HG02588 (cell line): ENCODE data around the gene CAPRIN1.

Experiments used
- ATAC-seq: cut with Tn5 transposase; IDR thresholded peaks from one replicate; pipeline ENCODE4 v1.9.1; 2021; ENCODE audit warnings: mild to moderate bottlenecking, moderate library complexity; ENCODE audit not compliant: unreplicated experiment

Gene CAPRIN1, protein sequence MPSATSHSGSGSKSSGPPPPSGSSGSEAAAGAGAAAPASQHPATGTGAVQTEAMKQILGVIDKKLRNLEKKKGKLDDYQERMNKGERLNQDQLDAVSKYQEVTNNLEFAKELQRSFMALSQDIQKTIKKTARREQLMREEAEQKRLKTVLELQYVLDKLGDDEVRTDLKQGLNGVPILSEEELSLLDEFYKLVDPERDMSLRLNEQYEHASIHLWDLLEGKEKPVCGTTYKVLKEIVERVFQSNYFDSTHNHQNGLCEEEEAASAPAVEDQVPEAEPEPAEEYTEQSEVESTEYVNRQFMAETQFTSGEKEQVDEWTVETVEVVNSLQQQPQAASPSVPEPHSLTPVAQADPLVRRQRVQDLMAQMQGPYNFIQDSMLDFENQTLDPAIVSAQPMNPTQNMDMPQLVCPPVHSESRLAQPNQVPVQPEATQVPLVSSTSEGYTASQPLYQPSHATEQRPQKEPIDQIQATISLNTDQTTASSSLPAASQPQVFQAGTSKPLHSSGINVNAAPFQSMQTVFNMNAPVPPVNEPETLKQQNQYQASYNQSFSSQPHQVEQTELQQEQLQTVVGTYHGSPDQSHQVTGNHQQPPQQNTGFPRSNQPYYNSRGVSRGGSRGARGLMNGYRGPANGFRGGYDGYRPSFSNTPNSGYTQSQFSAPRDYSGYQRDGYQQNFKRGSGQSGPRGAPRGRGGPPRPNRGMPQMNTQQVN

DNA sequence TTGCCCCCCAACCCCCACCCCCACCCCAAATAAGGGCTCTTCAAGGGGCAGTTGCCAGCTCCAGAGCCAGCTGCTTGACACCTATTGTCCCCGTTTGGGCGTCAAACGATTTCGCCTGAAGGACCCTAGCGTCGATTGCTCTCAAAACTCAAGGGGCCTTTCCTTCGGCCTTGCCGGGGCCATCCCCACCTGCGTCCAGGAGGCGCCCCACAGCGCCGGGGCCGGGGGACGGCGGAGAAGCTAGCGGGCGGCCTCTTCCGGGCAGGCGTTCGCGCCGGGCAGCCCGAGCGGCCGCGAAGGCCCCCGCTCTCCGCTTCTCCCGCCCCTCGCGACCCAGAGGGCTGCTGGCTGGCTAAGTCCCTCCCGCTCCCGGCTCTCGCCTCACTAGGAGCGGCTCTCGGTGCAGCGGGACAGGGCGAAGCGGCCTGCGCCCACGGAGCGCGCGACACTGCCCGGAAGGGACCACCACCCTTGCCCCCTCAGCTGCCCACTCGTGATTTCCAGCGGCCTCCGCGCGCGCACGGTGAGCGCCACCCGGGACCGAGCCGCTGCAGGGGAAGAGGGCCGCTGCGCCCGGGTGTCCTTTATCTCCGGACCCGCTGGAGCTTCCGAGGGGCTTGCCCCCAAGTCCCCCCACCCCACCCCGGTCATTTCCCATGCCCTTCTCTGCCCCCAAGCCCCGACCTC is at the start of gene CAPRIN1:
Gene CAPRIN1, plus strand, starts transcription at position 383 of the 687 bp plus-strand sequence. CDS start 690 bp downstream, outside the sequence.
- ATAC-seq, result peak; percentile 67

DNA sequence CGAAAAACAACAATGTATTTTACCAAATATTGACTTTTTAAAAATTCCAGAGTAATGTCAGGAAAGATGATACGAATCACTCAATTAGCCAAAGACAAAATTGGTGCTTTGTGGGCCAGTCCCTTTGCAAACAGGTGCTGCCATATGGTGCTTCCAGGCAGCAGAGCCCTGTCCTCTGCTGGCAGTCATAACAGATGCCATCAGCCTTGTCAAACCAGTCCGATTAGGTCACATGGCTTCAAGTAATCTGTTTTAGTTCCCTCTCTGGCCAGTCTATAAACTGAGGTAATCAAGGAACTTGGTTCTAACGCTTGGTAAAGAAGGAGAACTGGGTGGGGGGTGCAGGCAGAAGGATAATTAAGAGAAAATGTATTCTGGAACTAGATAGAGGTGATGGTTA is 49.1 kb upstream of the CAPRIN1 start:
- no peak for ATAC-seq

DNA sequence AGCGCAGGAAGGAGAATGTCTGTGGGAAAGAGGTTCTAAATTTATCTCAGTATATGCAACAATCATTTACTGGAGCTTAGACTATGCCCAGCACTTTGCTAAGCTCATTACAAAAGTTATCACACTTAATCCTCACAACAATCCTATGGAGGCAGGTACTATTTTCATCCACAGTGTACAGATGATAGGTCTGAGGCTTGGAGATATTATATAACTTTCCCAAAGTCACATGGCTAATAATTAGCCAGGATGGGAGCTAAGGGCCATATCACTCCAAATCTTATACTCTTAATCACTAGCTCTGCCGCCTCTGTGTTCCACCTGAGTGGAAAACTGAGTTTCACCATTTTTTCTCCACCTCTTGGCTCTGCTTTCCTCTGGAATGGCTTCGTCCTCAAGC is 47.3 kb upstream of the CAPRIN1 start:
- no peak for ATAC-seq

DNA sequence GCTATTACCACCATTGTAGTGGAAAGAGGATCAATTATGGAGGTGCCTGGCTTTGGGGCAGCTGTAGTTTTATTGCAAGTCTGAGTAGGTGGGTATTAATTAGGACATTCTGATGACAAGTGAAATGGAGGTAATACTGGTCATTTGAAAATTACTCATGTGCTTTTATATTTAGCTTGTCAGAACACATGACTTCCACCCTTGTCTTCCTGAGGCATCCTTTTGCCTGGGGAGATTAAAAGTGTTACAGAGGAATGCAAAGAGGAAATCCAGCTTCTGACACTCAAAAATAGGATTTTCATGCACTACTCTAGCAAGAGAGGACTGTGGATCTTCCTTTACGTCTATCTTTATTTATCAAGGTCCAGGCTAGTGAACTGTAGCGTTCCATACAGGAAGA is 44.7 kb upstream of the CAPRIN1 start:
- ATAC-seq, result no peak

DNA sequence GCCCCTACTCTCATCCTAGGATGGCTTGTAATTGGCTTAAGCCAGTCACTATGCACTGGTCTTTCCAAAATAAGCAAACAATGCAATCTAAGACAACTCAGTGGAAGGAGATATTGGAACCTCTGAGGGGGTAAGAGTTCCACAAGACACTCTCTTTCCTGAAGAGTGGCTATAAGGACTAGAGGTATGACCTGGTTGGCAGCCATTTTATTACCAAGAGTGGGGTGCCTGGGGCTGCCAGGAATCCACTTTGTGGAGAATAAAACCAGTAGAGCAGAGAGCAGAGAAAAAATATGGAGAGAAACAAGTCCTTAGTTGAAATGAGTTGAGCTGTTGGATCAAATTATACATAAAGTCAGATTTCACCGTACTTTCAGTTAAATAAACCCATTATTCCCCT is 38.8 kb upstream of the CAPRIN1 start:
- no peak for ATAC-seq

DNA sequence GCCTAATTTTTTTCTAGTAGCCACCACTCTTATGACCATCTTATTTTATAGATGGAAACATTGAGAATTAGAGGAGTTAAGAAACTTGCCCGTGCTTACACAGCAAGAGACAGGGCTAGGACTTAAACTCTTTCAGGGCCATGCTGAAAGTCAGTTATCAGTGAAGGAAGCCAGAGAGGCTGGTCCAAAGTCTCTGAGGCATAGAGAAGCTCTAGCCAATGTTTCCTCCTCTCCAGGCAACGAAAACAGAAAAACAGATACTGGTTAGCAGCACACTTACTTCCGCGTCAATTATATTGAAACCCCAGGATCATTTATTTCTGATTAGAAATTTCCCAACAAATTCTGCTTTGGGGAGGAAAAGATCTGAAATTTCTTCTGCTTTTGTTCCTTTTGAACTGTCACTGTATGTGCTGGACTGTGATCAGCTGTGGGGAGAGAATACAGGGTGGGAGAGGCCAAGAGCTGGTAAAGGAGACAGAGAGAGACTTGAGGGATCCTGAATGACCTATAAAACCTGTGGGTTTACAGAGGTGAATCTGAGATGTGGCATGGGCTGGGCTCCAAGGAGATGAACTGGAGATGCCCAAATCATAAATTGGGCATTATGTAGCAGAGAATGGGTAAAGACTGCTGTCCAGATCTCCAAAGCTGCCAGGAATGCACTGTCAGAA is 37.5 kb upstream of the CAPRIN1 start:
- ATAC-seq, result no peak

DNA sequence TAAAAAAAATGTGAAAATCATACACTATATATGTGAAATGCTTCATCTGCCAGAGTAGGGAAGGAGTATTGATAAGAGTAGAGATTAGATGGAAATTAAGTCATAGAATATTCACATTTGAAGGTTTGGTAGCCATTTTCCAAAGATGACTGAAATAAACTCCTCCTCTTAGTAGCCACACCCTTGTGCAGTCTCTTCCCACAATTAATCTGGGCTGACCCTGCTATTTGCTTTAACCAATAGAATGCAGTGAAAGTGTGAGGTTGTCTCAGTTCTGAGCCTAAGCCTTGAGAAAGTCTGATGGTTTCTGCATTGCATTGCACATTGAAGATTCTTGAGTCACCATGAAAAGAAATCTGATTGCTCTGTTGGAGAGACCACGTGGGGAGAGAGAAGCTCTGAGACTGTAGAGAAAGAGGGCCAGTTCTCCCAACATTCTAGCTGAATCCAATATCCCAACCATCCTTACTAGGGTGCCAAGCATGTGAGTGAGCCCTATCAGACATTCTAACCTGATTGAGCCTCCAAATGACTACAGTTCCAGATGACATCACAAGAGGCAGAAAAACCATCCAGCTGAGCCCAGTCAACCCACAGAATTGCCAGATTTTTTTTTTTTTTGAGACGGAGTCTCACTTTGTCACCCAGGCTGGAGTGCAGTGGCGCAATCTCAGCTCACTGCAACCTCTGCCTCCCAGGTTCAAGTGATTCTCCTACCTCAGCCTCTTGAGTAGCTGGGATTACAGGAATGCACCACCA is 29.4 kb upstream of the CAPRIN1 start:
- no peak for ATAC-seq

DNA sequence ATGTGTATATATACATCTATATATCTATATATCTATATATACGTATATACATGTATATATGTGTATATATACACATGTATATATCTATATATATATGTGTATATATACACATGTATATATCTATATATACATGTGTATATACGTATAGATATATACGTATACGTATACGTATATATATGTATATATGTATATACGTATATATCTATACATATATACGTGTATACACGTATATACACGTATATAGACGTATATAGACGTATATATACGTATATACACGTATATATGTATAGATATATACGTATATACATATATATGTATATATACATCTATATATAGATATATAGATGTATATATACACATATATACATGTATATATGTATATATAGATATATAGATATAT is 25.1 kb upstream of the CAPRIN1 start:
- no peak for ATAC-seq

DNA sequence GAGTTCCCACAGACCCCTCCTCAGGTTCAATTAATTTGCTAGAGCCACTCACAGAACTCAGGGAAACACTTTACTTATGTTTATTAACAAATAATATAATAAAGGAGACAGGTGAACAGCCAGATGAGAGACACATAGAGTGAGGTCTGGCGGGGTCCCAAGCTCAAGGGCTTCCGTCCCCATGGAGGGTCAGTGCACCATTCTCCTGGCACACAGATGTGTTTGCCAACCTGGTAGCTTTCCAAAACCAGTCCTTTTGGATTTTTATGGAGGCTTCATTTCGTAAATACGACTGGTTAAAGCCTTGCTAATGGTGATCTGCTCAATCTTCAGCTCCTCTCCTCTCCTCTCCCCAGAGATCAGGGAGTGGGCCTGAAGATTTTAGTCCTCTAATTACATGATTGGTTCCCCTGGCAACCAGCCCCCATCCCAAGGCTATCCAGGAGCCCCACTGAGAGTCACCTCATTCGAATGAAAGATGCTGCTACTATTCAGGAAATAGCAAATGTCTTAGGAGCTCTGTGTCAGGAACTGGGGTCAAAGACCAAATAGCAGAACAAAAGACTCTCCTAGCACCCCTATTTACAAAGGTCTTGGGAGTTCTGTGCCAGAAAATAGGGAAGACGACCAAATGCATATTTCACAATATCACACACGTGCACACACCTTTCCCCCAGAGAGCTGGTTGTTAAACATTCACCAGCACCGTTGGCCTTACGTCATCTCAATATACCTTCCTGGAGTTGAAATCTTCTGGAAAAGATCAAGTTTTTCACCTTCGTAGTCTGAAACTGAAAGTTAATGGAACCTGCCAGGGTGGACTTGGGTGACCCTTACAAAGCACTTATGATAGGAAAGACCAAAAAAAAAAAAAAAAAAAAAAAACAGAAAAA is 23.8 kb upstream of the CAPRIN1 start:
- no peak for ATAC-seq

DNA sequence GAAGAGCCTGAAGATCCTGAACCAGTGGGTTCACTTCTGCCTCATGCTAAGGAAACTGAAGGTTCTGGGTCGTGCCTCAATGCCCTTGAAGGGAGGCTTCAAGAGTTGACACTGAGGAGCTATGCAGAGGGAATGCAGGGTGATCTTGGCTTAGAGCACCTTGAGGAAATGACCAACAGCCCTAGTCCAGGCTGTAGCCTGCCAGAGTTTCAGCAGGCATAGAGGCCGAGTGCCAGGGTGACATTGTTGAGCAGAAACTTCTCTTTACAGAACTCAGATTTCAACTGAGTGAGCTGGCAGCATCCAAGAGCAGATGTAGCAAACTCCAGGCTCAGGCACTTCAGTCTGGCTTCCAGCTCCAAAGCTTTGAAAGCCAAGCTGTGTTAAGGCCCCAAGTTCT is 23.1 kb upstream of the CAPRIN1 start:
- no peak for ATAC-seq

DNA sequence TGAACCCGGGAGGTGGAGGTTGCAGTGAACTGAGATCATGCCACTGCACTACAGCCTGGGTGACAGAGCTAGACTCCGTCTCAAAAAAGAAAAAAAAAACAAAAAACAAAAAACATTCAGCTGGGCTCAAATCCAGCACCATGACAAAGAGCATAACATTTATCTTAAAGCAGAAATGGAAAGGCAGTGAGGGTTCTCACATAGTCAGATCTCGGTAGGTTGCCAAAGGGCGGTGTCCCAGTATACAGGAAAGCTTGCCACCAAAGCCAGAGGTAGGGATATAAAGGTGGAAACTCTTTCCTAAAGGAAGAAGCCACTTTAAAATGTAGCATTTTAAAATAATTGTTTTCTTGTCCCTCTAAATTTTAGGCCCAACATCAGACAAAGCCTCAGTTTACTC is 22.4 kb upstream of the CAPRIN1 start:
- no peak for ATAC-seq

DNA sequence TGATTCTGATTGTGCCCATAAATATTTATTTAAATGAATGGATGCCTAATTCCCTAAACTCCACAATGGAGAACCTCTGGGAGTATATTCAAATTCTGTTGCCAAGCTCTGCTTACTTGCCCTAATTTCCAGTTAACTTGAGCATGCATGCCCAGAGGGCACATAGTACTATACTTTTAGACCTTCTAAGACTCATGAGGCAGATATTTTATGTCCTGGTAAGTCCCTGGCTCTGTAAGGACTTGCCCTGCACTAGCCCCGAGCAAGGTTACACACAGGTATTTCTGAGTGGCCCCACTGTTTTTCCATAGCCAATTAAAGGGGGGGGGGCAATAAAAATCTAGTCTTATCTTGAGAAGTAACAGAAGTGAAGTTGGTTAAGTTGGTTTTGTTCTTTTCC is 21.1 kb upstream of the CAPRIN1 start:
- no peak for ATAC-seq

DNA sequence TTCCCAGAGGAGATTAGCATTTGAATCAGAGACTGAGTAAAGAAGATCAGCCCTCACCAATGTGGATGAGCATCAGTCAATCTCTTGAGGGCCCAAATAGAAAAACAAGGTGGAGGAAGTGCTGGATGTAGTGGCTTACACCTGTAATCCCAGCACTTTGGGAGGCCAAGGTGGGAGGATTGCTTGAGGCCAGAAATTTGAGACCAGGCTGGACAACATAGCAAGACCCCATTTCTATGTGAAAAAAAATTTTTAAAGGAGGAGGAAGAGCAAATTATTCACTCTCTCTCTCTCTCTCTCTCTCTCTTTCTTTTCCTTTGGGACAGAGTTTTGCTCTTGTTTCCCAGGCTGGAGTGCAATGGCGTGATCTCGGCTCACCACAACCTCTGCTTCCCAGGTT is 18.1 kb upstream of the CAPRIN1 start:
- no peak for ATAC-seq

DNA sequence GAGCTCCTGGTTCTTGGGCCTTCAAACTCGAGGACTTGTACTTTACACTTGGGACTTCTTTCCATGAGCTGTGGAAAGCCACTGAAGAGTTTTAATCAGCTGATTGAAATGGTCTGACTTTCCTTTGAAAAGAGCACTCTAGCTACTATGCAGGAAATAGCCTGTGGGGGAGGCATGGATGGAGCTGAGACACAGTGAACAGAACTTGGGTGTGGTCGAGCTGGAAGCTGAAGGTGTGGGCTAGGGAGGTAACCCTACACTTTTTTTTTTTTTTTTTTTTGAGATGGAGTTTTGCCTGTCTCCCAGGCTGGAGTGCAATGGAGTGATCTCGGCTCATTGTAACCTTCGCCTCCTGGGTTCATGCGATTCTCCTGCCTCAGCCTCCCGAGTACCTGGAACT is 17.5 kb upstream of the CAPRIN1 start:
- ATAC-seq, result no peak

DNA sequence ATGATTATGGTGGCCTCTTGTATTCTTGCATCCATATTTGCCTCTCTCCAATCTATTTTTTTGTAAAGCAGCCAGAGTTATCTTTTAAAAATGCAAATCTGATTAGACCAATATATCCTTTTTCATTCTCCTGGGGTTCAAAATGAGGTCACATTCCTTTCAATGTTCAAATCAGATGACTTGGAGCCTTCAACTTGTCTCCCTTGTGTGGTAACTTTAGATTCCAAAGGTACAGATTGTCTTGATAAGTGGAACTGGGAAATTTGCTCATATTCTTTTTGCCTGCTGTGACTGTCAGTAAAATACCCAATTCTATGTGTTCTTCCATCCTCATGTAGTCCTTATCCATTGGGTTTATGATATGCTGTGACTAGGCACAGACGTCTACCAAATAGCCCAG is 15.1 kb upstream of the CAPRIN1 start:
- ATAC-seq, result no peak

DNA sequence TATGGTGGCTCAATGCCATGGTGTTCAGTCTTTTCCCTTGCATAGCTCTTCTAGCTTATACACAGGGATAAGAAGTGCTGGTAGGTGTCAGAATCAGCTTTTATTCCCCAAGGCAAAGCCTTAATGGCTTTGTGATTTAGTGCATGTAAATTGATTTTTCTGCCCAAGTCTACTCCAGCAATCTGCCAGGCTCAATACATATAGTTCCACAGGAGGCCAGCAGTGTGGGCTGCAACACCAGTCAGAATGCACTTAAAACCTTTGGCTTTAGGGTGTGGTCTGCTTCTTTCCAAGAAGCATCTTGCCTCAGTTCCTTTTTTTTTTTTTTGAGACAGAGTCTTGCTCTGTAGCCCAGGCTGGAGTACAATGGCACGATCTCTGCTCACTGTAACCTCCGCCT is 14.5 kb upstream of the CAPRIN1 start:
- no peak for ATAC-seq

DNA sequence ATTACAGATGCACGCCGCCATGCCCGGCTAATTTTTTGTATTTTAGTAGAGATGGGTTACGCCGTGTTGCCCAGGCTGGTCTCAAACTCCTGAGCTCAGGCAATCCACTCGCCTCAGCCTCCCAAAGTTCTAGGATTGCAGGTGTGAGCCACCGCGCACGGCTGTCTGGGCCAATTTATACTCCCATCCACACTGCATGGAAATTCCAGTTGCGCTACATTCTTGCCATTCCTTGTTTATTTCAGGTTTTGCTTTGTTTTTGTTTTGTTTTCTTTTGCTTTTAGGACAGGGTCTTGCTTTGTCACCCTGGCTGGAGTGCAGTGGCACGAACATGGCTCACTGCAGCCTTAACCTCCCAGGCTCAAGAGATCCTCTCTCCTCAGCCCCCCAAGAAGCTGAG is 11.0 kb upstream of the CAPRIN1 start:
- no peak for ATAC-seq

DNA sequence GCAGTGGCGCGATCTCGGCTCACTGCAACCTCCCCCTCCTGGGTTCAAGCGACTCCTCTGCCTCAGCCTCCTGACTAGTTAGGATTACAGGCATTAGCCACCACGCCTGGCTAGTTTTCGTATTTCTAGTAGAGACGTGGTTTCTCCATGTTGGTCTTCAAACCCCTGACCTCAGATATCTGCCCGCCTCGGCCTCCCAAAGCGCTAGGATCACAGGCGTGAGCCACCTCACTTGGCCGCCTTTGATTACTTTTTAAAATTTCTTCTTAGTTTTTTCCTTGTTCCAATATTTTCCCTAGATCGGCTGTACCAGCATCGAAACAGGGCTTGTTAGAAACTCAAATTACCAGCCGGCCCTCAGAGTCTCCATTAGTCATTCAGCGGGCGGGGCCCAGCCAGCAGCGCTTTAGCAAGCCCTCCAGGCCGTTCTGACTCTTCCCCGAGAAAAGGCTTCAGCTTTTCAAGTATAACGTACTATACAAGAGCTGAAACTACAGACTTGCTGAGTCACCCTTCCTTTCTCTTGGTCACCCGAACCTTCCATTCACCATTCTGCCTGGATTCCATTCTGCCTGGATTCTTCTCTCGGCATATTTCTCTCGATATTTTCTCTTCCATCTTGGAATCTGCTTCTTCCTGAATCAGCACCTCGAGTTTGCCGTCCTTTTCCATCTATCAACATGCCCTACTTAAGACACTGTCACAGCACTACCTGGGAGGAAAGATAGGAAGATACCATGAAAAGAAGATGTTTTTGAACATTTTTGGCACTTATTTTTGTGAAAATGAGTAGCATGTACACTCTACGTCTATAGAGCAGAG is 6.7 kb upstream of the CAPRIN1 start:
- no peak for ATAC-seq

DNA sequence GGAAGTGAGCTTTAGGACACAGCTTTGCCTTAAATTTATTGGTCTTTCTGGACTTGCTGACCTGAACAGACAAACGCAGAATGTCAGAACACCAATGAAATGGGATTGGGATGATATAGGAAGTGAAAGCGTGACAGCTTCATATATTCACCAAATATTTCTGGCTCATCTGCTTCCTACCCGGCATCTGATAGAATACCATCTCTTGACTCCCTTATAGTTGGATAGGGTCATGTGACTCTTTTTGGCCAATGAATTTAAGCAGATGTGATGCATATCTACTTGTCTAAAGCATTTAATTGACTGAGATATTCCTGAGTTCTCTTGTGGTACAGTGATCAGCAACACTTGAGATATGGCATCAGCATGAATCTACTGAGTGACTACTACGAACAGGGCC is 2.5 kb upstream of the CAPRIN1 start:
- ATAC-seq, result no peak
